GM13977 (cell line): ENCODE results near the gene PALLD.
"Not testable (repeated sequence)": the region's sequence is repeated elsewhere in the genome, so short reads cannot be mapped to it uniquely, and the experiment has no call there.

Experiments used
- DNase-seq: peaks from one replicate; pipeline ENCODE4 v3.0.0; 2012; ENCODE audit warnings: low spot score
- in situ Hi-C: fragments of 300-500 bp; cut with MboI; formaldehyde crosslinking; loops from one replicate; pipeline ENCODE4 v1.12.0; 2022; ENCODE audit warnings: low sequenced_read_pairs, low pct_unique_long_range_greater_than_20kb, mixed read lengths, inconsistent platforms; ENCODE audit not compliant: unreplicated experiment
- TF ChIP-seq, protein P1 (sequence below): IDR thresholded peaks from 2 replicates; pipeline ENCODE4 v1.5.1; 2012; ENCODE audit warnings: mild to moderate bottlenecking, control low read depth; ENCODE audit not compliant: insufficient read depth; ENCODE audit errors: extremely low read depth, missing control alignments

PALLD gene

DNA sequence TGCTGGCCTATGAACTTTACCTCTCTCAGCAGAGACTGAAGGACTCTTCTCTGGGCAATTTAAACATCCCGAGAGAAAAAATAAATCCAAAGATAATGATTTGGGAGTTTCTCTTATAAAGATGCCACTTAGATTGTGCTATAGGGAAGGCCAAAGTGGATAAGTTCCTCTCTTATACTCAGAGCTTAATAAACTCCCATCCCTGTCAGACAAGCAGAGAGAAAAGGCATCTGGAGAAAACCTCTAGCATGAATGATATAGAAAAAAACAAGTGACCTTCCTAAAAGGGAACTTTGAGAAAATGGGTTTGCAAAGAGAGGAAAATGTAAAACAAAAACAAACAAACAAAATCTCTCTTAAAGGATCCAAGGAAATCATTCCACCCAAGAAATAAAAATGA, 199.4 kb downstream of the PALLD start:
- in situ Hi-C loops, result no loop called here
- DNase-seq, result no peak
- TF ChIP-seq, protein P1, sequence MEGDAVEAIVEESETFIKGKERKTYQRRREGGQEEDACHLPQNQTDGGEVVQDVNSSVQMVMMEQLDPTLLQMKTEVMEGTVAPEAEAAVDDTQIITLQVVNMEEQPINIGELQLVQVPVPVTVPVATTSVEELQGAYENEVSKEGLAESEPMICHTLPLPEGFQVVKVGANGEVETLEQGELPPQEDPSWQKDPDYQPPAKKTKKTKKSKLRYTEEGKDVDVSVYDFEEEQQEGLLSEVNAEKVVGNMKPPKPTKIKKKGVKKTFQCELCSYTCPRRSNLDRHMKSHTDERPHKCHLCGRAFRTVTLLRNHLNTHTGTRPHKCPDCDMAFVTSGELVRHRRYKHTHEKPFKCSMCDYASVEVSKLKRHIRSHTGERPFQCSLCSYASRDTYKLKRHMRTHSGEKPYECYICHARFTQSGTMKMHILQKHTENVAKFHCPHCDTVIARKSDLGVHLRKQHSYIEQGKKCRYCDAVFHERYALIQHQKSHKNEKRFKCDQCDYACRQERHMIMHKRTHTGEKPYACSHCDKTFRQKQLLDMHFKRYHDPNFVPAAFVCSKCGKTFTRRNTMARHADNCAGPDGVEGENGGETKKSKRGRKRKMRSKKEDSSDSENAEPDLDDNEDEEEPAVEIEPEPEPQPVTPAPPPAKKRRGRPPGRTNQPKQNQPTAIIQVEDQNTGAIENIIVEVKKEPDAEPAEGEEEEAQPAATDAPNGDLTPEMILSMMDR, result no peak

DNA sequence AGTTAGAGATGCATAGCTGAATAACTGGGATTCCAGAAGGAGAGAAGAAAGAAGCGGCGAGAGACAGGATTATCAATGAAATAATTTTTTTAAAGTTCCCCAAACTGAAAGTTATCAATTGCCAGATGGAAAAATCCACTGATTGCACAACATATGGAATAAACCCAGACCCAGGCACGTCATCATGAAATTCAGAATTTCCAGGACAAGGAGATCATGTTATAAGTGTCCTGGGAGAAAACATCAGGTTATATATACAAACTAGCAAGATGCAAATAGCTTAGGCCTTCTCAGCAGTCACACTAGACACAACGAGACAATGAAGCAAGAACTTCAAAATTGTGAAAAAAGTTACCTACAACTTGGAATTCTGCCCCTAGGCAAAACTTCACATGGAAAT, 200.0 kb downstream of the PALLD start:
- in situ Hi-C loops, result no loop called here
- no peak for DNase-seq
- TF ChIP-seq, protein P1, result no peak

DNA sequence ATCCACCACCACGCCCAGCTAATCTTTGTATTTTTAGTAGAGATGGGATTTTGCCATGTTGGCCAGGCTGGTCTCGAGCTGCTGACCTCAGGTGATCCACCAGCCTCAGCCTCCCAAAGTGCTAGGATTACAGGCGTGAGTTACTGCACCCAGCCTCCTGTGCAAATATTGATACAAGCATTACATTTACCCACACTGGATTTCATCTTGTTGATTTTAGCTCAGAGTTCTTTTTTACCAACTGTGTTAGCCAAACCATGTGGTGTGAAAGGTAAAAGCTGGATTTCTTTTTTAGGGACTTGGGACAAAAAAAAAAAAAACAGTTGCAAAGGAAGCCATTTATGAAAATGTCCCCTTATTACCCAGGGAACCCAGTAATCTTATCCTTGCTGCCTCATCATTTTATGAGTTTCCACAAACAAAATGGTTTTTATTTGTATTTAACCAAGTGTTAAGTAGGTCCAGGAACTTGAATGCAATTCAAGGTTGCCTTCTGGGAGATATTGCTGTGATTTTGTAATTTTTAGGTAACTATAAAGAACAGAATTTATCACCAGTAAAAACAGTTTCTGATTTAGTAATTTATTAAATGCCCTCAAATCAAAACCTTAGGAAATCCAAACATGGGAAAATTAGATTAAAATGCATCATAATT, 202.5 kb downstream of the PALLD start:
- TF ChIP-seq, protein P1, result no peak
- in situ Hi-C loops, result no loop called here
- no peak for DNase-seq

DNA sequence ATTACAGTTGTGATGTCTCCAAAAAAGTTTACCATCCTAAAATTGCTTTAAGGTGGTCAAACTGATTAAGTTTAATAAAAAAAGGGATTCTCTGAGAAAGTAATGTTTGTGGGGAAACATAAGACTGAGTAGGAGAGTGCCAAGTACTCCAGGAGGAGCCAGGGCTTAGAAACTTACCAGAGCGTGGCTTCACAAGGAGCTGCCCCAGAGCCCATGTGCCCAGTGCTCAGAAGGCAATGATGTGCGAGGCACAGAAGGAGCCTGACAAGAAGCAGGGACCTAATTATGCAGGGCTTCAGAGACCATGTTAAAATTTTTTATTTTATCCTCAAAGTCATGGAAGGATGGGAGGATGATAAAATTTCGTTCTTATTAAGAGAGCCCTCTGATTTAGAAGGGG, 204.2 kb downstream of the PALLD start:
- DNase-seq, result no peak
- in situ Hi-C loops, result loop anchor here (25.0 kb wide), 1 partner anchor 211 kb away; no protein-coding TSS in a partner anchor
- TF ChIP-seq, protein P1, result no peak

DNA sequence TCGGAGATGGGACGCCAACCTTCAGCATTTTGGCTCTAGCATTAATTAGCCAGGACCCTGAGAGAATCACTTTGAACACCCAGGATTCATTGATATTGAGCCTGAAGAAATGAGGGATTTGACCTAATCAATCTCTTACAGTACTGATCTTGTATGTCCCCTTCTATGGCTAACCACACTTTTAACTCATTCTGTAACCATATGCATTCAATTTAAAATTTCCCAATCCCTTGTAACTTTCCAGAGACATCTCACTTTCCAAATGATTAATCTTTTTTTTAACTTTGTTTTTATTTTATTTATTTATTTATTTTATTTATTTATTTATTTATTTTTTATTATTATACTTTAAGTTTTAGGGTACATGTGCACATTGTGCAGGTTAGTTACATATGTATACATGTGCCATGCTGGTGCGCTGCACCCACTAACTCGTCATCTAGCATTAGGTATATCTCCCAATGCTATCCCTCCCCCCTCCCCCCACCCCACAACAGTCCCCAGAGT, 205.8 kb downstream of the PALLD start:
- not testable (repeated sequence) for DNase-seq
- in situ Hi-C loops, result loop anchor here (25.0 kb wide), 1 partner anchor 210 kb away; no protein-coding TSS in a partner anchor

DNA sequence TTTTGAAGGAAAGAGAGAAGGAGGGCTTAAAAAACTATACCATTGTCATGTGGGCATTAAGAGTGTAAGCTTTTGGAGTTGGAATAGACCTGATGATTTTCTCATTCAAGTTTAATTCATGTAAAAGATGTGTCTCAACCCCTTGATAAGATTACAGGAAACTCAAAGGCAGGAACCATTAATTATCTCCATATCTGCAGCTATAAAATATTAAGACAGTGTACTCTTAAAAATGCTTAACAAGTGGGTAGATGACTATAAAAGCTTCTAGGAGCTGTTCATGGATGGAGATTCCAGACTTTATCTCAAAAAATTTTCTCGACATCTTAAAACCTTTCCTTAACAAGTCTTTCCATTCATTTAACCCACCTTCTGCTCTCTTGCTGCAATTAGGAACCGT, 208.3 kb downstream of the PALLD start:
- no peak for DNase-seq
- in situ Hi-C loops, result loop anchor here (25.0 kb wide), 1 partner anchor 207 kb away; no protein-coding TSS in a partner anchor
- TF ChIP-seq, protein P1, result no peak

DNA sequence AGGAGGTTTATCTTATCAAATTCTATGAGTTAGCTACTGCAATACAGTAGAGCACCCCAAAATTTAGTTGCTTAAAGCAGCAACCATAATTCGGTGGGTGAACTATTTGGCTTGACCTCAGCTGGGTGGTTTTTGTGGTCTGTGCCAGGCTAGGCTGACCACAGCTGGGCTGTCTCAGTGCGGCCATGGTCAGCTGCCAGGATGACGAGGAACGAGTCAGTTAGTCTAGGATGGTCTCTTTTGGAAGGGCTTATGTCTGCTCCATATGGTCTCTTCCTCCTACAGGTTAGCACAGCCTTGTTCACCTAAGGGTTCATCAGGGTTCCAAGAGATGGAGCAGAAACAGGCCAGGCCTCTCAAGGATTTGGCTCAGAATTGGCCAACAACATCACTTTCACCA, 210.4 kb downstream of the PALLD start:
- in situ Hi-C loops, result loop anchor here (25.0 kb wide), 1 partner anchor 205 kb away; no protein-coding TSS in a partner anchor
- TF ChIP-seq, protein P1, result no peak
- DNase-seq, result no peak
